HepG2 (cell line): ENCODE results near the gene TMEM106B. TPM values are rescaled to one million over a fixed set of nuclear protein-coding genes. Genes with fewer than 3 reads are reported as not detected.

ENCODE experiments used
- ARNT ChIP-seq: fragments of 450-650 bp; IDR thresholded peaks from 2 replicates; pipeline ENCODE4 v1.6.1; 2017
- CBX5 ChIP-seq: sonication (generic); formaldehyde crosslinking; IDR thresholded peaks from 2 replicates; pipeline ENCODE4 v1.4.0; 2020; ENCODE audit warnings: missing genetic modification reagents, borderline replicate concordance
- E2F5 ChIP-seq: sonication (generic); formaldehyde crosslinking; conservative IDR thresholded peaks from 2 replicates; pipeline ENCODE4 v1.4.0; 2020; ENCODE audit warnings: missing genetic modification reagents
- ESRRA ChIP-seq: sonication (generic); formaldehyde crosslinking; IDR thresholded peaks from 2 replicates; pipeline ENCODE4 v1.5.1; 2020; ENCODE audit warnings: mild to moderate bottlenecking, low read depth, missing genetic modification reagents
- KAT7 ChIP-seq: IDR thresholded peaks from 2 replicates; pipeline ENCODE4 v1.6.1; 2018; ENCODE audit warnings: borderline replicate concordance, missing compliant biosample characterization
- MED8 ChIP-seq: sonication (generic); formaldehyde crosslinking; IDR thresholded peaks from 2 replicates; pipeline ENCODE4 v1.8.1; 2023; ENCODE audit warnings: mild to moderate bottlenecking, missing genetic modification reagents; ENCODE audit not compliant: insufficient replicate concordance
- MLX ChIP-seq: IDR thresholded peaks from 2 replicates; pipeline ENCODE4 v1.6.1; 2016
- MNT ChIP-seq: fragments of 450-650 bp; IDR thresholded peaks from 2 replicates; pipeline ENCODE4 v1.6.1; 2016
- PATZ1 ChIP-seq: sonication (generic); formaldehyde crosslinking; IDR thresholded peaks from 2 replicates; pipeline ENCODE4 v1.4.0; 2020; ENCODE audit warnings: missing genetic modification reagents
- SUZ12 ChIP-seq: fragments of 150-350 bp; IDR thresholded peaks from 2 replicates; pipeline ENCODE4 v1.6.1; 2014; ENCODE audit warnings: low read depth, low read length
- ZNF264 ChIP-seq: sonication (generic); formaldehyde crosslinking; IDR thresholded peaks from 2 replicates; pipeline ENCODE4 v1.4.0; 2020; ENCODE audit warnings: missing genetic modification reagents
- ZNF275 ChIP-seq: sonication (generic); formaldehyde crosslinking; IDR thresholded peaks from 2 replicates; pipeline ENCODE4 v1.8.0; 2022; ENCODE audit warnings: missing genetic modification reagents, mild to moderate bottlenecking, inconsistent platforms, borderline replicate concordance
- ZNF326 ChIP-seq: sonication (generic); formaldehyde crosslinking; IDR thresholded peaks from 2 replicates; pipeline ENCODE4 v1.4.0; 2020; ENCODE audit warnings: missing genetic modification reagents, borderline replicate concordance
- ZNF333 ChIP-seq: sonication (generic); formaldehyde crosslinking; IDR thresholded peaks from 2 replicates; pipeline ENCODE4 v1.4.0; 2020; ENCODE audit warnings: mild to moderate bottlenecking, missing genetic modification reagents, borderline replicate concordance
- ZNF503 ChIP-seq: sonication (generic); formaldehyde crosslinking; IDR thresholded peaks from 2 replicates; pipeline ENCODE4 v1.4.0; 2020; ENCODE audit warnings: missing genetic modification reagents
- ZNF75D ChIP-seq: sonication (generic); formaldehyde crosslinking; IDR thresholded peaks from 2 replicates; pipeline ENCODE4 v1.8.1; 2023; ENCODE audit warnings: missing genetic modification reagents, mild to moderate bottlenecking, borderline replicate concordance
- polyA plus RNA-seq, 8 experiments: library from polyadenylated mRNA; depleted of rRNA in 3 of 8; stranded (reverse) in 7 of 8; unstranded in 1 of 8; fragments of >200 nt; fragmentation: Illumina TruSeq in 4 of 8; extraction: Trizol in 4 of 8; gene quantifications; 2 replicates each; pipeline versions ENCODE4 v1.2.1 to v1.2.3, GENCODE V29; 2011 to 2016; ENCODE audit warnings: low read depth in 4 of 8, missing spikeins in 1 of 8, mixed read lengths in 1 of 8; ENCODE audit not compliant: insufficient read depth in 1 of 8
- total RNA-seq, 5 experiments: library from RNA; depleted of rRNA; stranded (reverse); fragments of >200 nt; fragmentation: Illumina TruSeq; extraction: Trizol; gene quantifications; 2 replicates each; pipeline ENCODE4 v1.2.3, GENCODE V29; 2016; ENCODE audit warnings: low read depth in 1 of 5

The TMEM106B gene
- total and polyA plus RNA-seq, 2 of the 13 experiments (the other 11 are each of a cell fraction or from before 2014, with no cell fraction given) = 16.8 to 25.1 TPM

- TF ChIP-seq MNT (peak; percentile 45; the same call in 1 of the 2 replicates), SUZ12 (no peak), E2F5 (peak; percentile 62; the same call in 1 of the 2 replicates), KAT7 (CRISPR knock-in tag) (peak; percentile 96), PATZ1 (CRISPR knock-in tag) (peak; percentile 63; the same call in 1 of the 2 replicates), ZNF75D (CRISPR knock-in tag) (peak; percentile 78; the same call in 1 of the 2 replicates), ESRRA (CRISPR knock-in tag) (peak; percentile 76), MLX (CRISPR knock-in tag) (peak; percentile 18; the same call in 1 of the 2 replicates), ZNF275 (CRISPR knock-in tag) (peak; percentile 99), ARNT (no peak), MED8 (CRISPR knock-in tag) (no peak), ZNF264 (CRISPR knock-in tag) (peak; percentile 62), ZNF326 (CRISPR knock-in tag) (peak; percentile 60; the same call in 1 of the 2 replicates), ZNF333 (peak; percentile 97), CBX5 (CRISPR knock-in tag) (peak; percentile 83; the same call in 1 of the 2 replicates), ZNF503 (CRISPR knock-in tag) (peak; percentile 85)
Measured at GRCh38 chr7:12211054-12211710, at the start of gene TMEM106B (continued).
